ENCODE results near the gene SMYD3.
"Not testable (repeated sequence)": the region's sequence is repeated elsewhere in the genome, so short reads cannot be mapped to it uniquely, and the experiment has no call there.

The SMYD3 gene

DNA sequence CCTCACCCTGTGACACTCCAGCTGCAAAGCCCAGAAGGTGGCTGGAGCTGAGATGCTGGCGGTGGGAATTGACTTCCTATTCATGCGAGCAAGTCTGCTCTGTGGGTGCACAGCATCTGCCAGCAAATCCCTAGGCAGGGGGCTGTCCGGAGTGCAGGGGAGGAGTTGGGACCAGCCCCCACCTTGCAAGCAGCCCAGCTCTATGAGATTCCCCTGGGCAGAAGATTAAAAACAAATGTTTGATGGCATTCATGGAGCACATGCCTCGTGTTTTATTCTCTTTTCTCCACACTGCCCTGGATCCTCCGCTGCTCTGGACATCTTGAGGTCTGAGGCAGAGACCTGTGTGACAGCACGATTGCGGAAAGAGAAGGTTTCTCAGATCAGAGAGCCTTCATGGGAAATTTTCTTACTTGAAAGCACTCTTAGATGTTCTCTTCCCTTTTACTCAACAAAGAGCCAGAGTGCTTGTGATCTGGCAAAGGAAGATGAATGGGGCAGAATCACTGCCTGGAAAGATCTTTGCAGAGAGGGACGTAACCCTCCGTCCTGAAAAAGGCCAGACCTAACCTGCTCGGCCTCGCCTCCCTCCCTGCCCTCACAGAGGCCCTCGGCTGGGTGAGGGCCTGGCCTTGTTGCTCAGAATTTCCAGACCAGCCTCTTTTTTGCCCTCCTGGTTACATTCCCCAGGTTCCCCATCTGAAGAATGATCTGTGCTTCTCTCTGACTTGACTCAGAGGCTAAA lies 755.2 kb downstream of the SMYD3 start:
- TF ChIP-seq CTCF (IDR thresholded peaks at IDR 0.05), result no peak
- Histone ChIP-seq H3K4me3 (no peak overlapping the region), H3K27ac (no peak overlapping the region)
- DNase-seq (ENCODE audit: low spot score), result no peak

DNA sequence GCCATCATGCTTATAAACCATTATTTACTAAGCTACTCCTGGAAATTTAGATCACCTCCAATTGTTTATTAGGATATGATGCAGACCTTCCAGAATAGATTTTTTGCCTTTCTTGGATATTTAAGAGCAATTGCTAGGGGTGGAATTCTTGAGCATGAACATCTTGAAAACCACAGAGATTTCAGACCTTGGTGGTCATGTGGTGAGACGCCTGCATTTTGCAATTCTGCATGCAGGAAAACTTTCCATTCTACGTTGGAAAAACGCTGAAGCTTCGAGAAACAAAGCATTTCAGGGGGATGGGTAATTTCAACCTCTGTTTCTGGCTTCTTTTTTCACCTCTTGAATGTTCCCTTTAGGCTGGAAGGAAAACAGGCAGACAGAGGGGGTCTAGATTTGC lies 756.0 kb downstream of the SMYD3 start:
- H3K27ac ChIP-seq, result no peak overlapping the region
- no peak overlapping the region for H3K4me3 ChIP-seq
- no peak for DNase-seq (ENCODE audit: low spot score)
- no peak for TF ChIP-seq CTCF (IDR thresholded peaks at IDR 0.05)

GRCh38 chr1:245750261-245750660 lies 756.8 kb downstream of the SMYD3 start:
- Histone ChIP-seq H3K27ac (no peak overlapping the region), H3K4me3 (no peak overlapping the region)
- no peak for DNase-seq (ENCODE audit: low spot score)
- no peak for TF ChIP-seq CTCF (IDR thresholded peaks at IDR 0.05)

DNA sequence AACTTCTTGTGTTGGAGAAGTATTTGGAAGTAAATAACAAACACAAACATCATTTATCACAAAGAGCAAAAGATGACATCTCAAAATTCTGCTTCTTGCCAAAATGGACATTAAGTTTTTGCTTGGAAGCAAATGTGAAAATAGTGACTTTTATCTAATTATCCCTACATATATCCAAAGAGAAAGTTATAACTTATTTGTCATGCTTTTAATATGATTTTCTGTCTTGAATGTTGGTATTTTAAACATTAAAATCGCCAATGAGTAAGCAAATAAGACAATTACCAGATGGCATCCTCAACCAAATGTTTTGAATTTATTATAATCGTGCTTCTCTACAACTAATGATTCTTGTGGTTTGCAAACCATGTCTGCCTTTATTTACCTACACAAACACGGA lies 758.0 kb downstream of the SMYD3 start:
- Histone ChIP-seq H3K4me3 (no peak overlapping the region), H3K27ac (no peak overlapping the region)
- DNase-seq (ENCODE audit: low spot score), result no peak
- TF ChIP-seq CTCF (IDR thresholded peaks at IDR 0.05), result no peak

DNA sequence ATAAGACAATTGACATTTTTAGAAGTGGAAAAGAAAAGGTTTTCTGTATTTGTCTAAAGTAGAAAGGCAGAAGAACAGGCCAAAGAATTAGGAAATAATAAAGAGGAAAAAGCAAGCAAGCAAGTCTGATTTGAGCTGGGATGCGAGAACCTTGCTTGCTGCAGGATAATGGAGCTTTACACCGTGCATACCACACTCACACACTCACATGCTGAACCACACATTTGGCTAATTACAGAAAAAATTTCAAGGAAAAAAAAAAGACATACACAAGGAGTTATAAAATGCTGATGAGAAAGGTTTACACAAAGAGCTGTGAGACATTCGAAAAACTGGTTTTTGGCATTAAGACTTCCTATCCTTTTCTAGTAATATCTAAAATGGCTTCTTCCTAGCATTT lies 758.4 kb downstream of the SMYD3 start:
- Histone ChIP-seq H3K4me3 (no peak overlapping the region), H3K27ac (no peak overlapping the region)
- no peak for TF ChIP-seq CTCF (IDR thresholded peaks at IDR 0.05)
- no peak for DNase-seq (ENCODE audit: low spot score)

DNA sequence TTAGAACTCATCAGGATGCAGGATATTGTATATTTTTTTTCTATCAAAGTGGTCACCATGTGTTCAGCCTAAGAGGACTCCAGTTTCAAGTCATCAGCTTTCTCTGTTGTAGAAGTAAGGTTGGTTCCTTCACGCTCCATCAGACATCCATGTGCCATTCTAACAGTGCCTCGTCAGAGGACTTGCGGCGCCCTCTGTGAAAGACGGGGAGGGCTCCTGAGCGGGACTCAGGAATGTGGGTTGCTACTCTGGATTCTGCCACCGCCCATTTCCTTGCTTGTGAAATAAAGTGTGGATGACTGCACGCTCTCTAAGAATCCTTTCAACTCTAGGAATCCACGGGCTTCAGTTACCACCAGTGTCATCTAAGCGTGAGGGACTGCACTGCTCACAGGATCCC lies 758.8 kb downstream of the SMYD3 start:
- no peak overlapping the region for H3K4me3 ChIP-seq
- no peak for DNase-seq (ENCODE audit: low spot score)
- TF ChIP-seq CTCF (IDR thresholded peaks at IDR 0.05), result no peak
- H3K27ac ChIP-seq, result no peak overlapping the region

- no peak for DNase-seq (ENCODE audit: low spot score)
- Histone ChIP-seq H3K4me3 (no peak overlapping the region), H3K27ac (no peak overlapping the region)
- no peak for TF ChIP-seq CTCF (IDR thresholded peaks at IDR 0.05)
Observed at GRCh38 chr1:245742896-245743295, 764.2 kb downstream of the SMYD3 start.

- not testable (repeated sequence) for DNase-seq (ENCODE audit: low spot score); H3K27ac ChIP-seq; H3K4me3 ChIP-seq
Observed at GRCh38 chr1:245740336-245740735, 766.7 kb downstream of the SMYD3 start.

Data from coronary artery (tissue), 2 donors.